Measurements from ENCODE around the gene CNTN1.

The CNTN1 gene

DNA sequence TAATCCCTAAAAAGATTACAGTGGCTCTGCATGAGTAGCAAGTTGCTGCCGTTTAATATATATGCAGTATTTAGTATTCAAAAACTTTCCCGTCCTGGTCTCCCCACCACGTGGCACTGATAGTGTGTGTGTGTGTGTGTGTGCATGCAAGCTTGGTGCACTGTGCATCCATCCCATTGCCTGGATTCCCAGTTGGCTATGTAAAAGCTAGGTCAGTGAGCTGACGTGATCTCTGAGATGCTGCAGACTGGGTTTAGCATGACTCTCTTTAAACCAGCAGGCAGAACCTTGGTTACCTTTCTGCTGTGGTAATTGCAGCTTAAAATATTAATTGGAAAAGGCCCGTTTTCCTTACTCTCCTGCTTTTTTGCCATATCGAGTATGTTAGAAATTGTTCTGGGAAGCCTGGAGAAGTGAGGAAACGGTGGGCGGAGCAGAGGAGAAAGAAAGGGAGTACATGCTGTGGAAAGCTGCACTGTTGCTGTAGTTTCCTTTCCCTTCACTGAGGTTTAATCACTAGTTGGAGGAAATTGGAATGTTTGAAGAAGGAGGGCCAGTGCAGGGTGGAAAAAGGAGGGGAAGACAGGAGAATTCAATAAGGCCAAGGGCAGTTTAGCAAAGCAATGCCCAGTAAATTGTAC, 4.0 kb upstream of the CNTN1 start:
- TF ChIP-seq, protein P1, sequence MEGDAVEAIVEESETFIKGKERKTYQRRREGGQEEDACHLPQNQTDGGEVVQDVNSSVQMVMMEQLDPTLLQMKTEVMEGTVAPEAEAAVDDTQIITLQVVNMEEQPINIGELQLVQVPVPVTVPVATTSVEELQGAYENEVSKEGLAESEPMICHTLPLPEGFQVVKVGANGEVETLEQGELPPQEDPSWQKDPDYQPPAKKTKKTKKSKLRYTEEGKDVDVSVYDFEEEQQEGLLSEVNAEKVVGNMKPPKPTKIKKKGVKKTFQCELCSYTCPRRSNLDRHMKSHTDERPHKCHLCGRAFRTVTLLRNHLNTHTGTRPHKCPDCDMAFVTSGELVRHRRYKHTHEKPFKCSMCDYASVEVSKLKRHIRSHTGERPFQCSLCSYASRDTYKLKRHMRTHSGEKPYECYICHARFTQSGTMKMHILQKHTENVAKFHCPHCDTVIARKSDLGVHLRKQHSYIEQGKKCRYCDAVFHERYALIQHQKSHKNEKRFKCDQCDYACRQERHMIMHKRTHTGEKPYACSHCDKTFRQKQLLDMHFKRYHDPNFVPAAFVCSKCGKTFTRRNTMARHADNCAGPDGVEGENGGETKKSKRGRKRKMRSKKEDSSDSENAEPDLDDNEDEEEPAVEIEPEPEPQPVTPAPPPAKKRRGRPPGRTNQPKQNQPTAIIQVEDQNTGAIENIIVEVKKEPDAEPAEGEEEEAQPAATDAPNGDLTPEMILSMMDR (IDR thresholded peaks at IDR 0.05; ENCODE audit: borderline replicate concordance, extremely low read depth, low read length, poor library complexity, severe bottlenecking) = no peak
- no peak for TF ChIP-seq EZH2 (IDR thresholded peaks at IDR 0.05; ENCODE audit: borderline replicate concordance, low read depth, low read length, severe bottlenecking)
- Histone ChIP-seq H3K36me3 (ENCODE audit: insufficient read depth, low read length) (no peaks in the 10 kb centered on the region), H3K79me2 (ENCODE audit: insufficient read depth, low read length) (no peaks in the 10 kb centered on the region), H3K4me1 (ENCODE audit: insufficient read depth, low read length) (no peaks in the 10 kb centered on the region), H3K27ac (ENCODE audit: low read length) (no peak overlapping the region), H2AFZ (ENCODE audit: low read depth, low read length) (no peak overlapping the region), H4K20me1 (ENCODE audit: insufficient read depth, low read length) (no peaks in the 10 kb centered on the region), H3K4me3 (ENCODE audit: low read depth in 1 of 2, low read length in 2 of 2) (no peak overlapping the region), H3K9ac (ENCODE audit: low read depth, low read length) (no peak overlapping the region), H3K4me2 (ENCODE audit: insufficient read depth, low read length) (no peak overlapping the region), H3K9me3 (ENCODE audit: insufficient read depth, low read length, severe bottlenecking) (peaks cover 2% of the 10 kb centered on the region), H3K27me3 (ENCODE audit: insufficient read depth, low read length, poor library complexity) (no peaks in the 10 kb centered on the region)
- DNase-seq = no peak
- ATAC-seq (ENCODE audit: insufficient read depth, low read depth) = no peak

DNA sequence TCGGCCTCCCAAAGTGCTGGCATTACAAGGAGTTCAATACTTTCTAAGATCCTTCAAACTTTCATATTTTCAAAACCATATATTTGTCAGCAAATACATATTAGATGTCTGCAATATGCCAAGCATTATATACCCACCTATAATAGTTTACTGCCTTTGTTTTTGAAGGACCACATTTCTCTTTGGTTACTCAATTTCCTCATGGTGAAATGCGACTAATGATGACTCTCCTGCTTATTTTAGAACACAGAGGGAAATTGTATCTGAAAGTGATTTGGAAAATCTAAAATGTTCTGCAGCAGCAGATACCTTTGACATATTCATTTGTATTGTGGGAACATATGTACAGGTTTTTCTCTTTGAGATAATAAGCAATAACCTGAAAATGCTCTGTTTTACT, 2.7 kb upstream of the CNTN1 start:
- H3K36me3 ChIP-seq (ENCODE audit: insufficient read depth, low read length) = no peaks in the 10 kb centered on the region
- ATAC-seq (ENCODE audit: insufficient read depth, low read depth) (no peak), DNase-seq (no peak)
- TF ChIP-seq, protein P1 (IDR thresholded peaks at IDR 0.05; ENCODE audit: borderline replicate concordance, extremely low read depth, low read length, poor library complexity, severe bottlenecking) = no peak
- H2AFZ ChIP-seq (ENCODE audit: low read depth, low read length) = no peak overlapping the region
- no peak overlapping the region for H3K27ac ChIP-seq (ENCODE audit: low read length)
- H4K20me1 ChIP-seq (ENCODE audit: insufficient read depth, low read length) = no peaks in the 10 kb centered on the region
- no peak overlapping the region for H3K9ac ChIP-seq (ENCODE audit: low read depth, low read length)
- no peaks in the 10 kb centered on the region for H3K27me3 ChIP-seq (ENCODE audit: insufficient read depth, low read length, poor library complexity)
- no peak overlapping the region for H3K4me2 ChIP-seq (ENCODE audit: insufficient read depth, low read length)
- peaks cover 4% of the 10 kb centered on the region for H3K9me3 ChIP-seq (ENCODE audit: insufficient read depth, low read length, severe bottlenecking)
- H3K4me3 ChIP-seq (ENCODE audit: low read depth in 1 of 2, low read length in 2 of 2) = no peak overlapping the region
- H3K4me1 ChIP-seq (ENCODE audit: insufficient read depth, low read length) = no peaks in the 10 kb centered on the region
- no peaks in the 10 kb centered on the region for H3K79me2 ChIP-seq (ENCODE audit: insufficient read depth, low read length)

DNA sequence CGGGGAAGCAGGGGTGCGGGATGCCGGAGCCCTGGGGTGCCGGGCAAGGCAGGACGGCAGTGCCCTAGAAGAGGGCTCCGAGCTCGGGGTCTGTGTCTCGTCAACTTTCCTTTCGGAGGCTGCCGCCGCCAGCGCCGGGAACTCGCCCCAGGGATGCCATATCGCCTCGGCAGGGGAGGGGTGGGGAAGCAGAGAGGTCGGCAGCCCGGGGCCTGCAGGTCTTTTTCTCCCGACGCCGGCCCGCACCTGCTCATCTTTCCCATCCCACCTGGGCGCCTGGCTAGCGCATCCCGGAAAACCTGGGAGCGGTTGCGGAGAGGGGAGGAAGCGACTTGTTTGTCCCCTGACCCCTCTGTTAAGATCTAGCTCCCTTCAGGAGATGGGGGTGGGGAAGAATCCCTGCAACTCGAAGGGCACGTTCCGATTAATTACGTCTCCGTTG, 547 bp downstream of the CNTN1 start:
- H3K27ac ChIP-seq (ENCODE audit: low read length) = no peak overlapping the region
- H3K4me3 ChIP-seq (ENCODE audit: low read depth in 1 of 2, low read length in 2 of 2) = no peak overlapping the region
- no peaks in the 10 kb centered on the region for H3K79me2 ChIP-seq (ENCODE audit: insufficient read depth, low read length)
- H3K4me1 ChIP-seq (ENCODE audit: insufficient read depth, low read length) = no peaks in the 10 kb centered on the region
- no peaks in the 10 kb centered on the region for H4K20me1 ChIP-seq (ENCODE audit: insufficient read depth, low read length)
- H3K27me3 ChIP-seq (ENCODE audit: insufficient read depth, low read length, poor library complexity) = no peaks in the 10 kb centered on the region
- H2AFZ ChIP-seq (ENCODE audit: low read depth, low read length) = no peak overlapping the region
- no peak for DNase-seq
- peaks cover 4% of the 10 kb centered on the region for H3K9me3 ChIP-seq (ENCODE audit: insufficient read depth, low read length, severe bottlenecking)
- no peak for ATAC-seq (ENCODE audit: insufficient read depth, low read depth)
- no peak for TF ChIP-seq EZH2 (IDR thresholded peaks at IDR 0.05; ENCODE audit: borderline replicate concordance, low read depth, low read length, severe bottlenecking)
- TF ChIP-seq, protein P1 (IDR thresholded peaks at IDR 0.05; ENCODE audit: borderline replicate concordance, extremely low read depth, low read length, poor library complexity, severe bottlenecking) = no peak
- H3K4me2 ChIP-seq (ENCODE audit: insufficient read depth, low read length) = no peak overlapping the region
- H3K36me3 ChIP-seq (ENCODE audit: insufficient read depth, low read length) = no peaks in the 10 kb centered on the region
- H3K9ac ChIP-seq (ENCODE audit: low read depth, low read length) = no peak overlapping the region

All from DND-41 (cell line).